H1 (cell line): ENCODE results near the gene PATJ. TPM values are rescaled to one million over a fixed set of nuclear protein-coding genes. Genes with fewer than 3 reads are reported as not detected.

Source experiments
- CTCF ChIA-PET: fragments of 300-600 bp; sonication (Branson Sonifier 250); formaldehyde crosslinking; loops from one replicate; lab custom pipeline; 2021; ENCODE audit not compliant: partially characterized antibody; lab: Charles Lee
- POLR2A ChIA-PET: fragments of 300-600 bp; sonication (Branson Sonifier 250); formaldehyde crosslinking; loops from one replicate; lab custom pipeline; 2021; ENCODE audit warnings: inconsistent platforms; ENCODE audit not compliant: partially characterized antibody; lab: Charles Lee
- DNase-seq, 2 experiments: peaks; one replicate each; pipeline versions ENCODE4 v3.0.0 to v3.0.0-alpha.2; 2010 to 2022; ENCODE audit warnings: low spot score in 2 of 2, low read depth in 1 of 2, mixed read lengths in 1 of 2
- FAIRE-seq: peaks from 2 replicates; lab custom pipeline; 2011; peaks lifted over from hg19 to GRCh38; lab: Jason Lieb, UNC
- H2AFZ ChIP-seq: 2 replicates; pipeline ENCODE4 v1.8.1; 2012; ENCODE audit warnings: low read length, inconsistent platforms
- H2AK5ac ChIP-seq: 2 replicates; pipeline ENCODE4 v1.6.1; 2013; ENCODE audit warnings: low read depth, low read length
- H2BK120ac ChIP-seq: replicated peaks from 2 replicates; pipeline ENCODE3; 2013; ENCODE audit warnings: low read depth, low read length, inconsistent platforms
- H2BK12ac ChIP-seq: 2 replicates; pipeline ENCODE4 v1.6.1; 2013; ENCODE audit warnings: low read depth, low read length
- H2BK15ac ChIP-seq: 2 replicates; pipeline ENCODE4 v1.6.1; 2013; ENCODE audit warnings: low read length
- H2BK20ac ChIP-seq: 2 replicates; pipeline ENCODE4 v1.6.1; 2013; ENCODE audit warnings: low read length
- H2BK5ac ChIP-seq: 2 replicates; pipeline ENCODE4 v1.6.1; 2013; ENCODE audit warnings: low read depth, low read length
- H3K14ac ChIP-seq: 2 replicates; pipeline ENCODE4 v1.6.1; 2013; ENCODE audit warnings: inconsistent platforms; ENCODE audit not compliant: insufficient read length
- H3K18ac ChIP-seq: 2 replicates; pipeline ENCODE4 v1.6.1; 2013; ENCODE audit warnings: low read length; ENCODE audit errors: extremely low read depth
- H3K23ac ChIP-seq: 2 replicates; pipeline ENCODE4 v1.6.1; 2013; ENCODE audit warnings: inconsistent platforms; ENCODE audit not compliant: insufficient read length
- H3K23me2 ChIP-seq: 2 replicates; pipeline ENCODE4 v1.6.1; 2013; ENCODE audit warnings: low read depth, low read length
- H3K27ac ChIP-seq: 2 replicates; pipeline ENCODE4 v1.6.1; 2011; ENCODE audit warnings: low read depth, low read length, inconsistent platforms
- H3K27me3 ChIP-seq, 4 experiments: replicated peaks in 1 of 4; 1 replicate in 1 of 4; 2 replicates in 3 of 4; pipeline versions ENCODE4 v1.6.1 to v1.8.1; 2011 to 2013; ENCODE audit warnings: low read length in 3 of 4, mild to moderate bottlenecking in 3 of 4, inconsistent platforms in 2 of 4, mixed read lengths in 2 of 4, moderate library complexity in 1 of 4; ENCODE audit not compliant: control insufficient read depth in 3 of 4, insufficient read depth in 3 of 4; ENCODE audit errors: extremely low read depth in 1 of 4
- H3K36me3 ChIP-seq, 4 experiments: 2 replicates each; pipeline versions ENCODE4 v1.6.1 to v1.8.1; 2011 to 2013; ENCODE audit warnings: mild to moderate bottlenecking in 4 of 4, low read length in 3 of 4, moderate library complexity in 2 of 4, control low read depth in 1 of 4, inconsistent platforms in 1 of 4; ENCODE audit not compliant: insufficient read depth in 4 of 4, control insufficient read depth in 2 of 4
- H3K4ac ChIP-seq: replicated peaks from 2 replicates; pipeline ENCODE3; 2013; ENCODE audit warnings: low read length, low read depth, mixed read lengths, inconsistent platforms; ENCODE audit not compliant: insufficient read length
- H3K4me1 ChIP-seq, 4 experiments: replicated peaks in 1 of 4; 1 replicate in 1 of 4; 2 replicates in 3 of 4; pipeline versions ENCODE4 v1.6.1 to v1.8.1; 2011 to 2013; ENCODE audit warnings: low read length in 3 of 4, inconsistent platforms in 2 of 4, mixed read lengths in 1 of 4; ENCODE audit not compliant: insufficient read depth in 4 of 4, control insufficient read depth in 3 of 4
- H3K4me2 ChIP-seq, 2 experiments: 2 replicates each; pipeline versions ENCODE4 v1.6.1 to v1.8.1; 2011 to 2013; ENCODE audit warnings: low read depth in 2 of 2, low read length in 2 of 2, control low read depth in 1 of 2, inconsistent platforms in 1 of 2, mild to moderate bottlenecking in 1 of 2; ENCODE audit not compliant: insufficient read depth in 1 of 2
- H3K4me3 ChIP-seq, 4 experiments: fragments of 200-600, 300-600 bp in 1 of 4; sonication (generic), shearing (Covaris generic), sonication (Bioruptor Twin) in 1 of 4; 2 replicates each; pipeline versions ENCODE4 v1.5.1 to v1.8.1; 2011 to 2016; ENCODE audit warnings: low read length in 4 of 4, low read depth in 3 of 4, control low read depth in 2 of 4, inconsistent platforms in 2 of 4, mild to moderate bottlenecking in 2 of 4, mixed read lengths in 1 of 4, moderate library complexity in 1 of 4; ENCODE audit not compliant: insufficient read depth in 2 of 4; ENCODE audit errors: extremely low read depth in 1 of 4
- H3K56ac ChIP-seq: replicated peaks from 2 replicates; pipeline ENCODE3; 2013; ENCODE audit warnings: low read depth, mild to moderate bottlenecking, mixed read lengths, low read length, inconsistent platforms; ENCODE audit not compliant: insufficient read length
- H3K79me1 ChIP-seq: 2 replicates; pipeline ENCODE4 v1.6.1; 2013; ENCODE audit warnings: low read depth, low read length, control low read depth
- H3K79me2 ChIP-seq, 2 experiments: 2 replicates each; pipeline versions ENCODE4 v1.6.1 to v1.8.1; 2012 to 2013; ENCODE audit warnings: low read length in 2 of 2, mild to moderate bottlenecking in 2 of 2, inconsistent platforms in 1 of 2; ENCODE audit not compliant: insufficient read depth in 2 of 2, control insufficient read depth in 1 of 2
- H3K9ac ChIP-seq, 4 experiments: replicated peaks in 1 of 4; 1 replicate in 1 of 4; 2 replicates in 3 of 4; pipeline versions ENCODE4 v1.6.1 to v1.8.1; 2011 to 2013; ENCODE audit warnings: low read depth in 3 of 4, low read length in 3 of 4, control low read depth in 2 of 4, mild to moderate bottlenecking in 2 of 4, moderate library complexity in 2 of 4, inconsistent platforms in 1 of 4; ENCODE audit errors: extremely low read depth in 1 of 4
- H3K9me3 ChIP-seq, 2 experiments: 2 replicates each; pipeline versions ENCODE4 v1.6.1 to v1.8.1; 2012 to 2013; ENCODE audit warnings: mild to moderate bottlenecking in 2 of 2, moderate library complexity in 2 of 2, control low read depth in 1 of 2, inconsistent platforms in 1 of 2, low read depth in 1 of 2, low read length in 1 of 2, mixed read lengths in 1 of 2; ENCODE audit not compliant: insufficient read depth in 2 of 2
- H4K20me1 ChIP-seq, 2 experiments: replicated peaks in 1 of 2; 2 replicates each; pipeline versions ENCODE3 to v1.8.1; 2011 to 2013; ENCODE audit warnings: inconsistent platforms in 2 of 2, low read length in 2 of 2, mild to moderate bottlenecking in 1 of 2; ENCODE audit not compliant: insufficient read depth in 2 of 2, control insufficient read depth in 1 of 2
- H4K5ac ChIP-seq: 2 replicates; pipeline ENCODE4 v1.6.1; 2013; ENCODE audit warnings: low read length, low read depth, mixed read lengths, inconsistent platforms; ENCODE audit not compliant: insufficient read length
- H4K8ac ChIP-seq: 2 replicates; pipeline ENCODE4 v1.8.0; 2013; ENCODE audit warnings: mild to moderate bottlenecking, moderate library complexity, low read length, inconsistent platforms; ENCODE audit not compliant: insufficient read depth; ENCODE audit errors: extremely low read depth
- H4K91ac ChIP-seq: replicated peaks from 2 replicates; pipeline ENCODE3; 2013; ENCODE audit warnings: low read length, mixed read lengths, inconsistent platforms; ENCODE audit not compliant: insufficient read length
- CEBPB ChIP-seq: IDR thresholded peaks from 2 replicates; pipeline ENCODE4 v1.6.1; 2012; ENCODE audit warnings: low read depth, low read length
- EP300 ChIP-seq, 2 experiments: IDR thresholded peaks; 1 replicate in 1 of 2; 2 replicates in 1 of 2; pipeline ENCODE4 v1.6.1; 2011 to 2012; ENCODE audit warnings: low read depth in 2 of 2, low read length in 2 of 2, mild to moderate bottlenecking in 2 of 2, borderline replicate concordance in 1 of 2, inconsistent platforms in 1 of 2, moderate library complexity in 1 of 2
- GTF2F1 ChIP-seq: IDR thresholded peaks from 2 replicates; pipeline ENCODE4 v1.6.1; 2012; ENCODE audit warnings: low read depth, low read length, improper control_type of control experiment, borderline replicate concordance
- HDAC6 ChIP-seq: IDR thresholded peaks from one replicate; pipeline ENCODE4 v1.7.1; 2012; ENCODE audit warnings: low read depth, mild to moderate bottlenecking, inconsistent platforms, low read length, moderate library complexity
- NRF1 ChIP-seq: IDR thresholded peaks from 2 replicates; pipeline ENCODE4 v1.6.1; 2011; ENCODE audit warnings: mild to moderate bottlenecking, low read depth, low read length, improper control_type of control experiment
- POU5F1 ChIP-seq: IDR thresholded peaks from 2 replicates; pipeline ENCODE4 v1.6.1; 2011; ENCODE audit warnings: low read depth, mild to moderate bottlenecking, low read length, moderate library complexity
- RBBP5 ChIP-seq: IDR thresholded peaks from 2 replicates; pipeline ENCODE4 v1.7.1; 2012; ENCODE audit warnings: low read depth, mild to moderate bottlenecking, inconsistent platforms, low read length, moderate library complexity, borderline replicate concordance
- RFX5 ChIP-seq: IDR thresholded peaks from 2 replicates; pipeline ENCODE4 v1.6.1; 2011; ENCODE audit warnings: low read depth, low read length, improper control_type of control experiment, borderline replicate concordance
- SIX5 ChIP-seq: IDR thresholded peaks from 2 replicates; pipeline ENCODE4 v1.6.1; 2011; ENCODE audit warnings: mild to moderate bottlenecking, low read depth, low read length
- TCF12 ChIP-seq: IDR thresholded peaks from 2 replicates; pipeline ENCODE4 v1.6.1; 2011; ENCODE audit warnings: low read depth, mild to moderate bottlenecking, low read length
- TEAD4 ChIP-seq: IDR thresholded peaks from 2 replicates; pipeline ENCODE4 v1.6.1; 2012; ENCODE audit warnings: low read depth, low read length, inconsistent platforms, mixed read lengths
- WGBS, 2 experiments: shearing (Covaris generic) in 1 of 2; methylation state at CpG; one replicate each; pipeline versions ENCODE4 v1.1.6 to v1.1.7; 2013 to 2015; ENCODE audit warnings: low lambda C conversion rate in 2 of 2, mixed read lengths in 2 of 2, inconsistent platforms in 1 of 2, low coverage in 1 of 2, missing lambda C conversion rate in 1 of 2; ENCODE audit not compliant: insufficient replicate concordance in 2 of 2, insufficient coverage in 1 of 2, insufficient read length in 1 of 2; ENCODE audit errors: extremely low coverage in 1 of 2, missing lambda C conversion rate in 1 of 2; 5-methylcytosine and 5-hydroxymethylcytosine counted together
- polyA plus RNA-seq, 7 experiments: library from polyadenylated mRNA; depleted of rRNA in 3 of 7; stranded (reverse) in 5 of 7; unstranded in 2 of 7; fragments of >200 nt in 5 of 7; fragments of 200-250 nt in 2 of 7; gene quantifications; 1 replicate in 5 of 7; 2 replicates in 1 of 7; 4 replicates in 1 of 7; pipeline versions ENCODE4 v1.2.1 to v1.2.3, GENCODE V29; 2011 to 2013; ENCODE audit warnings: missing spikeins in 2 of 7, mixed read lengths in 2 of 7
- total RNA-seq: library from RNA; stranded (reverse); fragmentation: NEBNext Ultra II Directional; extraction: Animal tissue kit (Norgen Biotek cat#: 25700); gene quantifications from 2 replicates; pipeline ENCODE4 v1.2.1, GENCODE V29; 2021
- TF ChIP-seq, protein P1 (sequence below): IDR thresholded peaks from 2 replicates; pipeline ENCODE4 v1.6.1; 2011; ENCODE audit warnings: low read length, improper control_type of control experiment
- TF ChIP-seq, protein P2 (sequence below): IDR thresholded peaks from 2 replicates; pipeline ENCODE4 v1.6.1; 2011; ENCODE audit warnings: low read depth, mild to moderate bottlenecking, low read length; ENCODE audit not compliant: insufficient read depth

The PATJ gene
- total and polyA plus RNA-seq, 2 of the 8 experiments (the other 6 are each of a cell fraction or from before 2014, with no cell fraction given) = 8.2 to 55.6 TPM

DNA sequence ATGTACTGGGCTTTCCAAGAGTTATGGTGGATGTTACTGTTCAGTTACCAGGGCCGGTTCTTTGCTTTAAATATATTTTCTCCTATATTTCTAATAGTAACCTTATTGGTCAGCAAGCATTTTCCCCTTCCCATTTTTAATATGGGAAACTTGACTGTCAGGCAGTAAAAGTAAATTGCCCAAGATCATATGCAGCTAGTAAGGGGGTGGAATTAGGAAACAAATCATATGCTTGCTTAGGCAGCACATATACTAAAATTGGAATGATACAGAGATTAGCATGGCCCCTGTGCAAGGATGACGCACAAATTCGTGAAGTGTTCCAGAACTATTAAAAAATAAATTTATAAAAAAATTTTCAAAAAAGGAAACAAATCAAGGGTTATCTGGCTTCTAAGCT, 73.9 kb downstream of the PATJ start:
- no peak overlapping the region for H2BK120ac ChIP-seq
- H3K27me3 ChIP-seq = no peaks in the 10 kb centered on the region
- H2BK15ac ChIP-seq = no peak overlapping the region
- H3K9ac ChIP-seq = no peak overlapping the region
- no peak overlapping the region for H3K4me3 ChIP-seq
- H2BK20ac ChIP-seq = no peak overlapping the region
- no peak overlapping the region for H3K18ac ChIP-seq
- H3K27ac ChIP-seq = no peak overlapping the region
- H3K23me2 ChIP-seq = peaks cover 2% of the 10 kb centered on the region; the same call in 1 of the 2 replicates
- H3K9me3 ChIP-seq = no peaks in the 10 kb centered on the region
- H3K36me3 ChIP-seq = peaks cover 0 to 5% (median 2%) of the 10 kb centered on the region in 4 experiments; a peak in 3 of 8 replicates
- no peaks in the 10 kb centered on the region for H3K79me1 ChIP-seq
- H4K5ac ChIP-seq = no peak overlapping the region
- FAIRE-seq (no peak), DNase-seq (no peak)
- no peak overlapping the region for H2BK5ac ChIP-seq
- CTCF ChIA-PET = interaction anchor here (0.6 kb wide), 1 partner anchor 227 kb away, joined by 3 read pairs; no protein-coding TSS in a partner anchor
- H2AFZ ChIP-seq = no peak overlapping the region
- H2BK12ac ChIP-seq = no peak overlapping the region
- POLR2A ChIA-PET = no interaction called here
- H3K23ac ChIP-seq = no peak overlapping the region
- H3K79me2 ChIP-seq = no peaks in the 10 kb centered on the region
- H4K91ac ChIP-seq = no peak overlapping the region
- no peak overlapping the region for H3K56ac ChIP-seq
- H3K4me1 ChIP-seq = no peaks in the 10 kb centered on the region
- H3K4ac ChIP-seq = no peak overlapping the region
- H3K4me2 ChIP-seq = no peak overlapping the region
- no peak overlapping the region for H2AK5ac ChIP-seq
- no peaks in the 10 kb centered on the region for H4K20me1 ChIP-seq
- H4K8ac ChIP-seq = no peak overlapping the region
- WGBS, 2 experiments = 96% methylated on average over 3 of the region's 3 CpGs; no CpG with 5 or more reads in 1 of the 2 experiments
- H3K14ac ChIP-seq = no peak overlapping the region
- no peak for TF ChIP-seq RBBP5
- TF ChIP-seq TEAD4 = no peak
- no peak for TF ChIP-seq CEBPB
- TF ChIP-seq GTF2F1 = no peak
- TF ChIP-seq TCF12 = no peak
- no peak for TF ChIP-seq RFX5
- TF ChIP-seq, protein P1, sequence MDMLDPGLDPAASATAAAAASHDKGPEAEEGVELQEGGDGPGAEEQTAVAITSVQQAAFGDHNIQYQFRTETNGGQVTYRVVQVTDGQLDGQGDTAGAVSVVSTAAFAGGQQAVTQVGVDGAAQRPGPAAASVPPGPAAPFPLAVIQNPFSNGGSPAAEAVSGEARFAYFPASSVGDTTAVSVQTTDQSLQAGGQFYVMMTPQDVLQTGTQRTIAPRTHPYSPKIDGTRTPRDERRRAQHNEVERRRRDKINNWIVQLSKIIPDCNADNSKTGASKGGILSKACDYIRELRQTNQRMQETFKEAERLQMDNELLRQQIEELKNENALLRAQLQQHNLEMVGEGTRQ = no peak
- no peak for TF ChIP-seq NRF1
- TF ChIP-seq, protein P2, sequence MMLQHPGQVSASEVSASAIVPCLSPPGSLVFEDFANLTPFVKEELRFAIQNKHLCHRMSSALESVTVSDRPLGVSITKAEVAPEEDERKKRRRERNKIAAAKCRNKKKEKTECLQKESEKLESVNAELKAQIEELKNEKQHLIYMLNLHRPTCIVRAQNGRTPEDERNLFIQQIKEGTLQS = no peak
- TF ChIP-seq EP300 (IDR thresholded peaks at IDR 0.05; ENCODE audit: borderline replicate concordance in 1 of 2, low read depth in 2 of 2, low read length in 2 of 2) = no peak
- TF ChIP-seq SIX5 = no peak
- no peak for TF ChIP-seq HDAC6
- TF ChIP-seq POU5F1 = no peak
